ENCODE measurements around the gene NBPF6.
"Not testable (repeated sequence)": the region's sequence is repeated elsewhere in the genome, so short reads cannot be mapped to it uniquely, and the experiment has no call there.

NBPF6 gene

GRCh38 chr1:108517301-108517897 is 67.3 kb downstream of the NBPF6 start:
- not testable (repeated sequence) for H3K4me1 ChIP-seq (ENCODE audit: control insufficient read depth in 1 of 2, insufficient read depth in 2 of 2, low read length in 2 of 2); H3K27me3 ChIP-seq (ENCODE audit: control insufficient read depth in 1 of 2, insufficient read depth in 2 of 2, low read length in 2 of 2); H3K4me3 ChIP-seq (ENCODE audit: low read depth in 1 of 2, low read length in 2 of 2); H3K9ac ChIP-seq (ENCODE audit: low read depth in 1 of 2, low read length in 2 of 2); H3K9me3 ChIP-seq (ENCODE audit: control insufficient read depth in 1 of 2, low read length in 2 of 2); H3K36me3 ChIP-seq (ENCODE audit: control insufficient read depth in 1 of 2, insufficient read depth in 2 of 2, low read length in 2 of 2); H3K27ac ChIP-seq (ENCODE audit: low read depth, low read length)
